HEK293 (cell line): ENCODE results near the gene DDX49.
A peak's percentile ranks its signal among the peaks of the same experiment; 100 is the strongest.

Experiments used
- CTCF ChIA-PET: fragments of 350-600 bp; formaldehyde crosslinking; extraction: SDS; loops from one replicate; lab custom pipeline; 2021; ENCODE audit warnings: antibody characterized with exemption; lab: Yijun Ruan, JAX
- POLR2A ChIA-PET: fragments of 300-600 bp; formaldehyde crosslinking; extraction: SDS; loops from one replicate; lab custom pipeline; 2020; ENCODE audit warnings: antibody characterized with exemption, inconsistent platforms; lab: Yijun Ruan, JAX
- H3K27ac ChIP-seq: fragments of 200-500 bp; sonication (Bioruptor generic); 2 replicates; pipeline ENCODE4 v1.5.1; 2014; ENCODE audit warnings: low read depth, low read length, control low read depth, inconsistent platforms; ENCODE audit errors: extremely low read depth
- H3K36me3 ChIP-seq, 2 experiments: fragments of 200-500 bp in 1 of 2; sonication (Bioruptor generic) in 1 of 2; 1 replicate in 1 of 2; 2 replicates in 1 of 2; pipeline ENCODE4 v1.5.1; 2014 to 2017; ENCODE audit warnings: inconsistent platforms in 2 of 2, low read length in 2 of 2; ENCODE audit not compliant: control insufficient read depth in 2 of 2, insufficient read depth in 1 of 2
- H3K4me1 ChIP-seq: fragments of 200-500 bp; sonication (Bioruptor generic); 2 replicates; pipeline ENCODE4 v1.5.1; 2014; ENCODE audit warnings: mild to moderate bottlenecking, low read length, inconsistent platforms; ENCODE audit not compliant: control insufficient read depth, insufficient read depth
- H3K4me3 ChIP-seq: 2 replicates; pipeline ENCODE4 v1.5.1; 2011; ENCODE audit warnings: low read depth, mild to moderate bottlenecking, control low read depth, low read length, moderate library complexity
- H3K9me3 ChIP-seq: fragments of 200-500 bp; sonication (Bioruptor generic); 2 replicates; pipeline ENCODE4 v1.5.1; 2014; ENCODE audit warnings: low read depth, low read length, inconsistent platforms; ENCODE audit not compliant: control insufficient read depth, insufficient read depth
- MYNN ChIP-seq: fragments of 450-650 bp; formaldehyde crosslinking; IDR thresholded peaks from 2 replicates; pipeline ENCODE4 v1.5.1; 2016; ENCODE audit warnings: missing biosample characterization, missing genetic modification characterization, borderline replicate concordance
- WT1 ChIP-seq: fragments of 450-650 bp; formaldehyde crosslinking; IDR thresholded peaks from 2 replicates; pipeline ENCODE4 v1.5.1; 2016; ENCODE audit warnings: missing biosample characterization, missing genetic modification characterization
- YY2 ChIP-seq: fragments of 450-650 bp; formaldehyde crosslinking; IDR thresholded peaks from 2 replicates; pipeline ENCODE4 v1.5.1; 2016; ENCODE audit warnings: missing biosample characterization, missing genetic modification characterization
- ZBTB17 ChIP-seq: fragments of 450-650 bp; formaldehyde crosslinking; IDR thresholded peaks from 2 replicates; pipeline ENCODE4 v1.5.1; 2016; ENCODE audit warnings: missing biosample characterization, missing genetic modification characterization
- ZFP3 ChIP-seq: fragments of 450-650 bp; formaldehyde crosslinking; IDR thresholded peaks from 2 replicates; pipeline ENCODE4 v1.5.1; 2016; ENCODE audit warnings: low read depth, missing biosample characterization, missing genetic modification characterization
- ZNF23 ChIP-seq: fragments of 450-650 bp; formaldehyde crosslinking; IDR thresholded peaks from 2 replicates; pipeline ENCODE4 v1.5.1; 2016; ENCODE audit warnings: missing biosample characterization, missing genetic modification characterization, borderline replicate concordance
- ZNF585B ChIP-seq: fragments of 450-650 bp; formaldehyde crosslinking; IDR thresholded peaks from 2 replicates; pipeline ENCODE4 v1.5.1; 2016; ENCODE audit warnings: missing biosample characterization, missing genetic modification characterization
- ZNF777 ChIP-seq: fragments of 450-650 bp; formaldehyde crosslinking; IDR thresholded peaks from 2 replicates; pipeline ENCODE4 v1.5.1; 2017; ENCODE audit warnings: missing biosample characterization, missing genetic modification characterization, borderline replicate concordance
- TF ChIP-seq, protein P1 (sequence below): fragments of 450-650 bp; formaldehyde crosslinking; IDR thresholded peaks from 2 replicates; pipeline ENCODE4 v1.5.1; 2016; ENCODE audit warnings: missing biosample characterization, missing genetic modification characterization
- TF ChIP-seq, protein P2 (sequence below): fragments of 450-650 bp; formaldehyde crosslinking; IDR thresholded peaks from 2 replicates; pipeline ENCODE4 v1.5.1; 2016; ENCODE audit warnings: missing biosample characterization, missing genetic modification characterization
- TF ChIP-seq, protein P3 (sequence below): fragments of 450-650 bp; formaldehyde crosslinking; IDR thresholded peaks from 2 replicates; pipeline ENCODE4 v1.5.1; 2016; ENCODE audit warnings: missing biosample characterization, missing genetic modification characterization
- TF ChIP-seq, protein P4 (sequence below): fragments of 450-650 bp; formaldehyde crosslinking; IDR thresholded peaks from 2 replicates; pipeline ENCODE4 v1.5.1; 2016; ENCODE audit warnings: missing biosample characterization, missing genetic modification characterization
- TF ChIP-seq, protein P5 (sequence below): fragments of 450-650 bp; formaldehyde crosslinking; IDR thresholded peaks from 2 replicates; pipeline ENCODE4 v1.5.1; 2017; ENCODE audit warnings: missing biosample characterization, missing genetic modification characterization

DDX49 gene

DNA sequence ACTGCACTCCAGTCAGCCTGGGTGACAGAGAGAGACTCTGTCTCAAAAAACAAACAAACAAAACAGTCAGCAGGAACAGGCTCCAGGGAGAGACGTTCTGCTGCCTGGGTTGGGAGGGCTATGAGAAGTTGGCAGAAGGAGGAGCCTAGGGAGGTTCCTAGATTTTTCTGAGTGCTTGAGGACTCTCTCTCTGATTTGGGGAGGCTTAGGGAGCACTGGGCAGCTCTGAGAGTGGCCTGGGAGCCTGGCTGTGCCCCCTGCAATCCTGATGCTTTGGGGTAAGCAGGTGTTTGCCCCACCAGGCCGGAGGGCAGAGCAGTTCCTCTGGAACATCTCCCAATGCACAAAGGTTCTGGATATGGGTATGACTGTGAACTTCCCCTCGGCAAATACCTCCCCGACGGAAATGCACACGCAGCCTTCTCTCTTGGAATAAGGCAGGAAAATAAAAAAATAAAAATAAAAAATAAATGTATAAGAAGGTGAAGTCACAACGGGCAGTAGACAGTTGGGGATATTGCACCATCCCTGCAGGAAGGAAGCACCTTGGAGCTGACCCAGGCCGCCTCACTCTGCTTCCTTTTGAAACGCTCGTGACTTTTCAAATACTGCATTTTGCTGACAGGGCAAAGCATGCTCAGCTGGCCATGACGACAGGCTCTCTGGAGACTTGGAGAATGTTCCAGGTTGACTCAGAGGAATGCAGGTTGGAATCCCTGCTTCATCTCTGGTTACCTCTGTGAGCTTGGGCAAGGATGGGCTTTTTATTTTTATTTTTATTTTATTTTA, 48.0 kb downstream of the DDX49 start:
- POLR2A ChIA-PET, result interaction anchor here (0.6 kb wide), 1 partner anchor 31 kb away, joined by 3 read pairs; no protein-coding TSS in a partner anchor
- TF ChIP-seq, protein P1, sequence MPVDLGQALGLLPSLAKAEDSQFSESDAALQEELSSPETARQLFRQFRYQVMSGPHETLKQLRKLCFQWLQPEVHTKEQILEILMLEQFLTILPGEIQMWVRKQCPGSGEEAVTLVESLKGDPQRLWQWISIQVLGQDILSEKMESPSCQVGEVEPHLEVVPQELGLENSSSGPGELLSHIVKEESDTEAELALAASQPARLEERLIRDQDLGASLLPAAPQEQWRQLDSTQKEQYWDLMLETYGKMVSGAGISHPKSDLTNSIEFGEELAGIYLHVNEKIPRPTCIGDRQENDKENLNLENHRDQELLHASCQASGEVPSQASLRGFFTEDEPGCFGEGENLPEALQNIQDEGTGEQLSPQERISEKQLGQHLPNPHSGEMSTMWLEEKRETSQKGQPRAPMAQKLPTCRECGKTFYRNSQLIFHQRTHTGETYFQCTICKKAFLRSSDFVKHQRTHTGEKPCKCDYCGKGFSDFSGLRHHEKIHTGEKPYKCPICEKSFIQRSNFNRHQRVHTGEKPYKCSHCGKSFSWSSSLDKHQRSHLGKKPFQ, result no peak
- TF ChIP-seq WT1 (tag by site-specific recombination), result 0 out of 2 replicates have a peak, but pooled peaks have one; percentile 29
- H3K4me3 ChIP-seq, result no peak overlapping the region
- CTCF ChIA-PET, result interaction anchor here (1.2 kb wide), 1 partner anchor 19 kb away, joined by 6 read pairs; no protein-coding TSS in a partner anchor
- H3K36me3 ChIP-seq, result no peaks in the 10 kb centered on the region
- peaks cover 5% of the 10 kb centered on the region; the same call in 1 of the 2 replicates for H3K4me1 ChIP-seq
- H3K27ac ChIP-seq, result no peak overlapping the region
- H3K9me3 ChIP-seq, result no peaks in the 10 kb centered on the region

DNA sequence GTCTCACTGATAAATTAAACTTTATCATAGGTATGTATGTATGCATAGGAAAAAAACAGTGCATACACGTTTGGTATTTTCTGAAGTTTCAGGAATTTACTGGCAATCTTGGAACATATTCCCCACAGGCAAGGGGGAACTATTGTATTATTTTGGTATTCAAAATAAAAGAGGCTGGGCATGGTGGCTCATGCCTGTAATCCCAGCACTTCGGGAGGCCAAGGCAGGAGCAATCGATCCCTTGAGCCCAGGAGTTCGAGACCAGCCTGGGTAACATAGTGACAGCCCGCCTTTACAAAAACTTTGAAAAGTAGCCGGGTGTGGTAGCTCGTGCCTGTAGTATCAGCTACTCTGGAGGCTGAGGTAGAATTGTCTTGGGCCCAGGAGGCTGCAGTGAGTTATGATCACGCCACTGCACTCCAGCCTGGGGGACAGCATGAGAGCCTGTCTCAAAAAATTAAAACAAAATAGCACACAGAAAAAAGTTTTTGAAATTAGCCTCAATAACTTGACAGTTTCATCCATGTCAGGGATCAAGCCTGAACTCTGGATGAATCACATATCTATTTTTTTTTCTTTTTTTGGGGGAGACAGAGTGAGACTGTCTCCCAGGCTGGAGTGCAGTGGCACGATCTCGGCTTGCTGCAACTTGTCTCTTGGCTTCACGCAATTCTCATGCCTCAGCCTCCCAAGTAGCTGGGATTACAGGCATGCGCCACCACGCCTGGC, 50.6 kb downstream of the DDX49 start:
- ChIA-PET POLR2A (no interaction called here), CTCF (no interaction called here)
- peaks cover 5% of the 10 kb centered on the region; the same call in 1 of the 2 replicates for H3K4me1 ChIP-seq
- H3K9me3 ChIP-seq, result no peaks in the 10 kb centered on the region
- no peak overlapping the region for H3K4me3 ChIP-seq
- TF ChIP-seq, protein P2, sequence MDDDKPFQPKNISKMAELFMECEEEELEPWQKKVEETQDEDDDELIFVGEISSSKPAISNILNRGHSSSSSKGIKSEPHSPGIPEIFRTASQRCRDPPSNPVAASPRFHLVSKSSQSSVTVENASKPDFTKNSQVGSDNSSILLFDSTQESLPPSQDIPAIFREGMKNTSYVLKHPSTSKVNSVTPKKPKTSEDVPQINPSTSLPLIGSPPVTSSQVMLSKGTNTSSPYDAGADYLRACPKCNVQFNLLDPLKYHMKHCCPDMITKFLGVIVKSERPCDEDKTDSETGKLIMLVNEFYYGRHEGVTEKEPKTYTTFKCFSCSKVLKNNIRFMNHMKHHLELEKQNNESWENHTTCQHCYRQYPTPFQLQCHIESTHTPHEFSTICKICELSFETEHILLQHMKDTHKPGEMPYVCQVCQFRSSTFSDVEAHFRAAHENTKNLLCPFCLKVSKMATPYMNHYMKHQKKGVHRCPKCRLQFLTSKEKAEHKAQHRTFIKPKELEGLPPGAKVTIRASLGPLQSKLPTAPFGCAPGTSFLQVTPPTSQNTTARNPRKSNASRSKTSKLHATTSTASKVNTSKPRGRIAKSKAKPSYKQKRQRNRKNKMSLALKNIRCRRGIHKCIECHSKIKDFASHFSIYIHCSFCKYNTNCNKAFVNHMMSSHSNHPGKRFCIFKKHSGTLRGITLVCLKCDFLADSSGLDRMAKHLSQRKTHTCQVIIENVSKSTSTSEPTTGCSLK (tag by site-specific recombination), result no peak
- TF ChIP-seq MYNN (tag by site-specific recombination) (no peak), ZNF23 (tag by site-specific recombination) (no peak), ZFP3 (tag by site-specific recombination) (no peak), YY2 (no peak), ZBTB17 (tag by site-specific recombination) (peak; percentile 39), ZNF777 (tag by site-specific recombination) (no peak), ZNF585B (no peak)
- TF ChIP-seq, protein P3, sequence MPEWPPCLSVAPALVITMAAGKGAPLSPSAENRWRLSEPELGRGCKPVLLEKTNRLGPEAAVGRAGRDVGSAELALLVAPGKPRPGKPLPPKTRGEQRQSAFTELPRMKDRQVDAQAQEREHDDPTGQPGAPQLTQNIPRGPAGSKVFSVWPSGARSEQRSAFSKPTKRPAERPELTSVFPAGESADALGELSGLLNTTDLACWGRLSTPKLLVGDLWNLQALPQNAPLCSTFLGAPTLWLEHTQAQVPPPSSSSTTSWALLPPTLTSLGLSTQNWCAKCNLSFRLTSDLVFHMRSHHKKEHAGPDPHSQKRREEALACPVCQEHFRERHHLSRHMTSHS, result no peak
- TF ChIP-seq, protein P4, sequence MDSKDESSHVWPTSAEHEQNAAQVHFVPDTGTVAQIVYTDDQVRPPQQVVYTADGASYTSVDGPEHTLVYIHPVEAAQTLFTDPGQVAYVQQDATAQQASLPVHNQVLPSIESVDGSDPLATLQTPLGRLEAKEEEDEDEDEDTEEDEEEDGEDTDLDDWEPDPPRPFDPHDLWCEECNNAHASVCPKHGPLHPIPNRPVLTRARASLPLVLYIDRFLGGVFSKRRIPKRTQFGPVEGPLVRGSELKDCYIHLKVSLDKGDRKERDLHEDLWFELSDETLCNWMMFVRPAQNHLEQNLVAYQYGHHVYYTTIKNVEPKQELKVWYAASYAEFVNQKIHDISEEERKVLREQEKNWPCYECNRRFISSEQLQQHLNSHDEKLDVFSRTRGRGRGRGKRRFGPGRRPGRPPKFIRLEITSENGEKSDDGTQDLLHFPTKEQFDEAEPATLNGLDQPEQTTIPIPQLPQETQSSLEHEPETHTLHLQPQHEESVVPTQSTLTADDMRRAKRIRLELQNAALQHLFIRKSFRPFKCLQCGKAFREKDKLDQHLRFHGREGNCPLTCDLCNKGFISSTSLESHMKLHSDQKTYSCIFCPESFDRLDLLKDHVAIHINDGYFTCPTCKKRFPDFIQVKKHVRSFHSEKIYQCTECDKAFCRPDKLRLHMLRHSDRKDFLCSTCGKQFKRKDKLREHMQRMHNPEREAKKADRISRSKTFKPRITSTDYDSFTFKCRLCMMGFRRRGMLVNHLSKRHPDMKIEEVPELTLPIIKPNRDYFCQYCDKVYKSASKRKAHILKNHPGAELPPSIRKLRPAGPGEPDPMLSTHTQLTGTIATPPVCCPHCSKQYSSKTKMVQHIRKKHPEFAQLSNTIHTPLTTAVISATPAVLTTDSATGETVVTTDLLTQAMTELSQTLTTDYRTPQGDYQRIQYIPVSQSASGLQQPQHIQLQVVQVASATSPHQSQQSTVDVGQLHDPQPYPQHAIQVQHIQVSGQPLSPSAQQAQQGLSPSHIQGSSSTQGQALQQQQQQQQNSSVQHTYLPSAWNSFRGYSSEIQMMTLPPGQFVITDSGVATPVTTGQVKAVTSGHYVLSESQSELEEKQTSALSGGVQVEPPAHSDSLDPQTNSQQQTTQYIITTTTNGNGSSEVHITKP, result peak; percentile 70
- TF ChIP-seq, protein P5, sequence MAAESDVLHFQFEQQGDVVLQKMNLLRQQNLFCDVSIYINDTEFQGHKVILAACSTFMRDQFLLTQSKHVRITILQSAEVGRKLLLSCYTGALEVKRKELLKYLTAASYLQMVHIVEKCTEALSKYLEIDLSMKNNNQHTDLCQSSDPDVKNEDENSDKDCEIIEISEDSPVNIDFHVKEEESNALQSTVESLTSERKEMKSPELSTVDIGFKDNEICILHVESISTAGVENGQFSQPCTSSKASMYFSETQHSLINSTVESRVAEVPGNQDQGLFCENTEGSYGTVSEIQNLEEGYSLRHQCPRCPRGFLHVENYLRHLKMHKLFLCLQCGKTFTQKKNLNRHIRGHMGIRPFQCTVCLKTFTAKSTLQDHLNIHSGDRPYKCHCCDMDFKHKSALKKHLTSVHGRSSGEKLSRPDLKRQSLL, result no peak
- H3K27ac ChIP-seq, result no peak overlapping the region
- H3K36me3 ChIP-seq, result no peaks in the 10 kb centered on the region
